Neural progenitor cell (in vitro differentiated cells): ENCODE data around the gene RAB11FIP3. TPM values are rescaled to one million over a fixed set of nuclear protein-coding genes. Genes with fewer than 3 reads are reported as not detected.
"Not testable (repeated sequence)": the region's sequence is repeated elsewhere in the genome, so short reads cannot be mapped to it uniquely, and the experiment has no call there.

Experiments used
- DNase-seq: peaks from one replicate; pipeline ENCODE4 v3.0.0-alpha.2; 2016; ENCODE audit warnings: low spot score
- H2AFZ ChIP-seq: fragments of 200-600 bp; sonication (generic); replicated peaks from 2 replicates; pipeline ENCODE4 v1.6.1; 2016; ENCODE audit warnings: antibody characterized with exemption
- H3F3A ChIP-seq: fragments of 200-600 bp; sonication (generic); 2 replicates; pipeline ENCODE4 v1.6.1; 2016; ENCODE audit warnings: antibody characterized with exemption, low read depth
- H3K27ac ChIP-seq: fragments of 200-600 bp; sonication (generic); 2 replicates; pipeline ENCODE4 v1.5.1; 2016; ENCODE audit warnings: mild to moderate bottlenecking
- H3K27me3 ChIP-seq: fragments of 200-600 bp; sonication (generic); 2 replicates; pipeline ENCODE4 v1.6.1; 2016; ENCODE audit warnings: mild to moderate bottlenecking, moderate library complexity
- H3K36me3 ChIP-seq: fragments of 200-600 bp; sonication (generic); 2 replicates; pipeline ENCODE4 v1.5.1; 2016
- H3K4me1 ChIP-seq: fragments of 200-600 bp; sonication (generic); 2 replicates; pipeline ENCODE4 v1.6.1; 2016; ENCODE audit warnings: mixed run types
- H3K4me2 ChIP-seq: fragments of 200-600 bp; sonication (generic); 2 replicates; pipeline ENCODE4 v1.6.1; 2016
- H3K4me3 ChIP-seq: fragments of 200-600 bp; sonication (generic); 2 replicates; pipeline ENCODE4 v1.5.1; 2016
- H3K79me2 ChIP-seq: fragments of 200-600 bp; sonication (generic); 2 replicates; pipeline ENCODE4 v1.6.1; 2016; ENCODE audit warnings: low read depth
- H3K9ac ChIP-seq: fragments of 200-600 bp; sonication (generic); 2 replicates; pipeline ENCODE4 v1.6.1; 2016
- H3K9me3 ChIP-seq: fragments of 200-600 bp; sonication (generic); 2 replicates; pipeline ENCODE4 v1.5.1; 2016; ENCODE audit warnings: low read depth
- H4K20me1 ChIP-seq: fragments of 200-600 bp; sonication (generic); 2 replicates; pipeline ENCODE4 v1.6.1; 2016; ENCODE audit warnings: low read depth
- H3K27ac Mint-ChIP-seq: 3 replicates; pipeline ENCODE4 v1.8.0; 2021; ENCODE audit warnings: mixed read lengths
- H3K27me3 Mint-ChIP-seq: 2 replicates; pipeline ENCODE4 v1.8.0; 2022; ENCODE audit warnings: low read depth, mild to moderate bottlenecking, inconsistent platforms, moderate library complexity, mixed read lengths; ENCODE audit not compliant: insufficient read depth
- H3K36me3 Mint-ChIP-seq: 3 replicates; pipeline ENCODE4 v1.8.0; 2021; ENCODE audit warnings: mixed read lengths
- H3K4me1 Mint-ChIP-seq: 3 replicates; pipeline ENCODE4 v1.8.0; 2021; ENCODE audit warnings: mixed read lengths
- H3K4me3 Mint-ChIP-seq: 3 replicates; pipeline ENCODE4 v1.8.0; 2021; ENCODE audit warnings: mild to moderate bottlenecking, moderate library complexity, mixed read lengths
- H3K9me3 Mint-ChIP-seq: 3 replicates; pipeline ENCODE4 v1.8.0; 2020; ENCODE audit warnings: mixed read lengths
- CTCF ChIP-seq: fragments of 200-600 bp; sonication (generic); IDR thresholded peaks from 2 replicates; pipeline ENCODE4 v1.5.1; 2017; ENCODE audit warnings: antibody characterized with exemption, mild to moderate bottlenecking
- EZH2 ChIP-seq: fragments of 200-600 bp; sonication (generic); IDR thresholded peaks from 2 replicates; pipeline ENCODE4 v1.6.1; 2017; ENCODE audit warnings: antibody characterized with exemption, mild to moderate bottlenecking, moderate library complexity
- EZH2phosphoT487 ChIP-seq: fragments of 200-600 bp; sonication (generic); IDR thresholded peaks from 2 replicates; pipeline ENCODE4 v1.6.1; 2017; ENCODE audit warnings: antibody characterized with exemption
- total RNA-seq: library from RNA; depleted of rRNA; stranded (reverse); fragments of >200 nt; gene quantifications from 2 replicates; pipeline ENCODE4 v1.2.3, GENCODE V29; 2015; ENCODE audit warnings: low replicate concordance

RAB11FIP3 gene
- total RNA-seq, 1 donor from 2014 or later, result 15.5 TPM

GRCh38 chr16:411576-412265 is 13.7 kb upstream of the RAB11FIP3 start:
- Histone ChIP-seq H3K27me3 (no peaks in the 10 kb centered on the region), H3K4me2 (no peak overlapping the region), H3K27ac (no peak overlapping the region), H3K79me2 (no peaks in the 10 kb centered on the region), H3F3A (no peaks in the 10 kb centered on the region), H2AFZ (no peak overlapping the region), H3K4me1 (no peaks in the 10 kb centered on the region), H3K9ac (no peak overlapping the region), H3K9me3 (no peaks in the 10 kb centered on the region), H3K4me3 (no peak overlapping the region), H4K20me1 (no peaks in the 10 kb centered on the region), H3K36me3 (no peaks in the 10 kb centered on the region)
- no peak for TF ChIP-seq EZH2
- TF ChIP-seq EZH2phosphoT487, result no peak
- TF ChIP-seq CTCF, result no peak
- no peaks in the 10 kb centered on the region for H3K9me3 Mint-ChIP-seq
- H3K27me3 Mint-ChIP-seq, result no peaks in the 10 kb centered on the region
- H3K4me3 Mint-ChIP-seq, result no peak overlapping the region
- H3K4me1 Mint-ChIP-seq, result no peaks in the 10 kb centered on the region
- no peaks in the 10 kb centered on the region for H3K36me3 Mint-ChIP-seq
- H3K27ac Mint-ChIP-seq, result no peak overlapping the region
- DNase-seq, result no peak

- Mint-ChIP-seq H3K4me1 (no peaks in the 10 kb centered on the region), H3K36me3 (no peaks in the 10 kb centered on the region), H3K27ac (no peak overlapping the region), H3K9me3 (no peaks in the 10 kb centered on the region), H3K27me3 (peaks cover 3% of the 10 kb centered on the region), H3K4me3 (no peak overlapping the region)
- TF ChIP-seq EZH2phosphoT487 (no peak), EZH2 (no peak), CTCF (no peak)
- H3K79me2 ChIP-seq, result no peaks in the 10 kb centered on the region
- H3K27me3 ChIP-seq, result no peaks in the 10 kb centered on the region
- H3F3A ChIP-seq, result no peaks in the 10 kb centered on the region
- H3K4me3 ChIP-seq, result no peak overlapping the region
- no peak overlapping the region for H2AFZ ChIP-seq
- DNase-seq, result no peak
- no peaks in the 10 kb centered on the region for H3K36me3 ChIP-seq
- H3K4me2 ChIP-seq, result no peak overlapping the region
- no peak overlapping the region for H3K9ac ChIP-seq
- no peak overlapping the region for H3K27ac ChIP-seq
- H4K20me1 ChIP-seq, result no peaks in the 10 kb centered on the region
- H3K4me1 ChIP-seq, result no peaks in the 10 kb centered on the region
- H3K9me3 ChIP-seq, result no peaks in the 10 kb centered on the region
Measured at GRCh38 chr16:414395-415169, 10.9 kb upstream of the RAB11FIP3 start.

DNA sequence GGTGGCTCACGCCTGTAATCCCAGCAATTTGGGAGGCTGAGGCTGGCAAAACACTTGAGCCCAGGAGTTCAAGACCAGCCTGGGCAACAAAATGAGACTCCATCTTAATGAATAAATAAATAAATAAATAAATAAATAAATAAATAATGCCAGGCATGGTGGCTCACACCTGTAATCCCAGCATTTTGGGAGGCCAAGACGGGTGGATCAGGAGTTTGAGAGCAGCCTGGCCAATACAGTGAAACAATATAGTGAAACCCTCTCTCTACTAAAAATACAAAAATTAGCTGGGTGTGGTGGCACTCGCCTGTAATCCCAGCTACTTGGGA is 10.3 kb upstream of the RAB11FIP3 start:
- not testable (repeated sequence) for H3K27ac ChIP-seq, H3K4me1 Mint-ChIP-seq, H3K9me3 Mint-ChIP-seq, H3K9ac ChIP-seq, H3K36me3 Mint-ChIP-seq, H3K4me2 ChIP-seq, H4K20me1 ChIP-seq, H3K9me3 ChIP-seq, H3K4me3 Mint-ChIP-seq, H3K27me3 ChIP-seq, H3K27ac Mint-ChIP-seq, H3K27me3 Mint-ChIP-seq, H3K36me3 ChIP-seq, H3K79me2 ChIP-seq, H3K4me1 ChIP-seq, H2AFZ ChIP-seq, DNase-seq, H3K4me3 ChIP-seq, H3F3A ChIP-seq

DNA sequence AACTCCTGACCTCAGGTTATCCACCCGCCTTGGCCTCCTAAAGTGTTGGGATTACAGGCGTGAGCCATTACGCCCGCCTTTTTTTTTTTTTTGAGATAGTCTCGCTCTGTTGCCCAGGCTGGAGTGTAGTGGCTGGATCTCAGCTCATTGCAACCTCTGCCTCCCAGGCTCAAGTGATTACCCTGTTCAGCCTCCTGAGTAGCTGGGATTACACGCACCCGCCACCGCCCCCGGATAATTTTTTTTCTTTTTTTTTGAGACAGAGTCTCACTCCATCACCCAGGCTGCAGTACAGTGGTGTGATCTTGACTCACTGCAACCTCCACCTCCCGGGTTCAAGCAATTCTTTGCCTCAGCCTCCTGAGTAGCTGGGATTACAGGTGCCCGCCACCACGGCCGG is 3.3 kb upstream of the RAB11FIP3 start:
- not testable (repeated sequence) for H3K9me3 Mint-ChIP-seq, H3K4me1 ChIP-seq, H3K9ac ChIP-seq, H2AFZ ChIP-seq, H3F3A ChIP-seq, H3K4me2 ChIP-seq, H3K4me3 ChIP-seq, H3K4me3 Mint-ChIP-seq, H3K9me3 ChIP-seq, H3K27ac Mint-ChIP-seq, DNase-seq, H3K36me3 Mint-ChIP-seq, H3K27ac ChIP-seq, H3K36me3 ChIP-seq
- Mint-ChIP-seq H3K4me1 (peaks cover 14% of the 10 kb centered on the region), H3K27me3 (peaks cover 22% of the 10 kb centered on the region)
- Histone ChIP-seq H3K27me3 (peaks cover 39% of the 10 kb centered on the region), H4K20me1 (peaks cover 10% of the 10 kb centered on the region), H3K79me2 (peaks cover 10% of the 10 kb centered on the region)
